Stomach (tissue), 9 donors: ENCODE data around the gene SPNS2. TPM values are rescaled to one million over a fixed set of nuclear protein-coding genes. Genes with fewer than 3 reads are reported as not detected.
A peak's percentile ranks its signal among the peaks of the same experiment; 100 is the strongest.

ENCODE experiments used
- DNase-seq, 2 donors: peaks; one replicate each; pipeline versions ENCODE4 v3.0.0 to v3.0.0-alpha.2; 2013 to 2019
- H3K27ac ChIP-seq, 5 donors: fragments of 200-600 bp in 4 of 5; sonication (generic) in 4 of 5; one replicate each; pipeline ENCODE4 v1.5.1; 2013 to 2019; ENCODE audit warnings: mild to moderate bottlenecking in 1 of 5, moderate library complexity in 1 of 5
- H3K27me3 ChIP-seq, 3 donors: fragments of 200-600 bp; sonication (generic); one replicate each; pipeline ENCODE4 v1.5.1; 2017 to 2019; ENCODE audit warnings: mixed run types in 1 of 3
- H3K36me3 ChIP-seq, 4 donors: fragments of 200-600 bp; sonication (generic); 1 replicate in 3 of 4; 2 replicates in 1 of 4; pipeline ENCODE4 v1.5.1; 2016 to 2019
- H3K4me1 ChIP-seq, 4 donors: fragments of 200-600 bp; sonication (generic); one replicate each; pipeline ENCODE4 v1.5.1; 2016 to 2019
- H3K4me3 ChIP-seq, 4 donors: fragments of 200-600 bp; sonication (generic) in 3 of 4; one replicate each; pipeline ENCODE4 v1.5.1; 2016 to 2019; ENCODE audit warnings: mild to moderate bottlenecking in 1 of 4
- H3K9me3 ChIP-seq, 4 donors: fragments of 200-600 bp; sonication (generic); one replicate each; pipeline ENCODE4 v1.5.1; 2016 to 2019
- CTCF ChIP-seq, 7 experiments: fragments of 450-650 bp in 4 of 7; fragments of 200-600 bp in 3 of 7; sonication (generic) in 3 of 7; IDR thresholded peaks; one replicate each; pipeline ENCODE4 v1.5.1; 2016 to 2019; ENCODE audit warnings: antibody characterized with exemption in 7 of 7, control low read depth in 2 of 7, mild to moderate bottlenecking in 1 of 7
- EP300 ChIP-seq: sonication (generic); formaldehyde crosslinking; IDR thresholded peaks from one replicate; pipeline ENCODE4 v1.6.1; 2017; ENCODE audit warnings: antibody characterized with exemption
- POLR2A ChIP-seq, 4 donors: fragments of 450-650 bp; IDR thresholded peaks; one replicate each; pipeline ENCODE4 v1.6.1; 2016; ENCODE audit warnings: antibody characterized with exemption in 4 of 4, control low read depth in 2 of 4, mild to moderate bottlenecking in 1 of 4, moderate library complexity in 1 of 4
- POLR2AphosphoS5 ChIP-seq, 3 donors: sonication (generic); formaldehyde crosslinking; IDR thresholded peaks; one replicate each; pipeline ENCODE4 v1.6.1; 2016; ENCODE audit warnings: antibody characterized with exemption in 3 of 3
- WGBS, 5 donors: extraction: QIAGEN DNeasy Blood & Tissue Kit in 3 of 5; methylation state at CpG; one replicate each; pipeline versions ENCODE4 v1.1.5 to v1.1.7; 2013 to 2018; 5-methylcytosine and 5-hydroxymethylcytosine counted together
- intact Hi-C: fragments of 100-400 bp; cut with DNase I; formaldehyde crosslinking; loops from one replicate; pipeline ENCODE4 v1.15.1; 2023; ENCODE audit warnings: low total_unique reads
- polyA plus RNA-seq, 3 donors: library from polyadenylated mRNA; stranded (reverse); fragments of 200-250 nt; gene quantifications; one replicate each; pipeline ENCODE4 v1.2.3, GENCODE V29; 2013
- total RNA-seq, 5 donors: library from RNA; depleted of rRNA; stranded (reverse); fragments of >200 nt; gene quantifications; one replicate each; pipeline versions ENCODE4 v1.1.0 to v1.2.3, GENCODE V29; 2014 to 2016
- donor health status: healthy with polysubstance abuse.
- donor health status: Bipolar disorder and iron deficiency.
- donor health status: healthy.

SPNS2 gene
- total and polyA plus RNA-seq, 8 donors, result 4.1 to 67.7 (median 24.3) TPM

DNA sequence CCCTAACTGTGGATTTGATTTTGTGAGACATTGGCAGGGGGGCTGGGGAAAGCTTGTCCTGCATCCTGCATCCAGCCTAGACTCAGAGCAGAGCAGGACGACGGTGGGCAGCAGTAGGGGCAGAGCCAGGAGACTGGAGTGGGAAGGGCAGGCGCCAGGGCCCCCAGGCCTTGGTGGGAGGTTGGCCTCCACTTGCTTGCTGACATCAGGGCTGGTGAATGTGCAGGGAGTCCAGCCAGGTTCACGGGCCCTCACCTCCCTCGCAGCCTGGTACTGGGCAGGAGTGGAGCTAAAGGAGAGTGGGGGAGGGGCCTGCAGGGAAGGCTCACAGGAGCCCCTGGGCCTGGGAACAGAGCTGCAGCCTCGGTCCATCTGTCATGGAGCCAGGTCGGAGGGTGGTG, 83.4 kb downstream of the SPNS2 start:
- 58 to 77% (median 66%) methylated on average over 4 to 7 of the region's 7 CpGs for WGBS, 5 donors
- no peak overlapping the region for H3K27ac ChIP-seq
- peaks cover 15 to 22% (median 20%) of the 10 kb centered on the region in 4 donors for H3K4me1 ChIP-seq
- DNase-seq, result no peak
- no peaks in the 10 kb centered on the region for H3K9me3 ChIP-seq
- intact Hi-C loops, result no loop called here
- peaks cover 15 to 64% (median 20%) of the 10 kb centered on the region in 3 donors for H3K27me3 ChIP-seq
- TF ChIP-seq POLR2AphosphoS5 (IDR thresholded peaks at IDR 0.05) (no peak), POLR2A (IDR thresholded peaks at IDR 0.05) (no peak), EP300 (no peak), CTCF (IDR thresholded peaks at IDR 0.05) (no peak)
- H3K36me3 ChIP-seq, result no peaks in the 10 kb centered on the region
- no peak overlapping the region for H3K4me3 ChIP-seq

- Histone ChIP-seq H3K4me1 (peaks cover 15 to 22% (median 20%) of the 10 kb centered on the region in 4 donors), H3K27me3 (peaks cover 15 to 61% (median 20%) of the 10 kb centered on the region in 3 donors), H3K4me3 (no peak overlapping the region), H3K27ac (no peak overlapping the region), H3K36me3 (no peaks in the 10 kb centered on the region), H3K9me3 (no peaks in the 10 kb centered on the region)
- 84 to 93% (median 87%) methylated on average over 5 to 8 of the region's 8 CpGs for WGBS, 5 donors
- no peak for TF ChIP-seq CTCF (IDR thresholded peaks at IDR 0.05)
- TF ChIP-seq POLR2A (IDR thresholded peaks at IDR 0.05), result no peak
- no peak for TF ChIP-seq EP300
- TF ChIP-seq POLR2AphosphoS5 (IDR thresholded peaks at IDR 0.05), result no peak
- no peak for DNase-seq
- intact Hi-C loops, result no loop called here
These were observed 84.0 kb downstream of the SPNS2 start for GRCh38 chr17:4582691-4583090.

- no peaks in the 10 kb centered on the region for H3K36me3 ChIP-seq
- H3K4me1 ChIP-seq, result peaks cover 15 to 22% (median 20%) of the 10 kb centered on the region in 4 donors
- intact Hi-C loops, result no loop called here
- TF ChIP-seq POLR2A (IDR thresholded peaks at IDR 0.05) (no peak), EP300 (no peak), CTCF (IDR thresholded peaks at IDR 0.05) (no peak), POLR2AphosphoS5 (IDR thresholded peaks at IDR 0.05) (no peak)
- no peak overlapping the region for H3K27ac ChIP-seq
- DNase-seq, result no peak
- no peak overlapping the region for H3K4me3 ChIP-seq
- H3K9me3 ChIP-seq, result no peaks in the 10 kb centered on the region
- 80 to 90% (median 83%) methylated on average over 3 of the region's 3 CpGs for WGBS, 5 donors
- H3K27me3 ChIP-seq, result peaks cover 15 to 61% (median 20%) of the 10 kb centered on the region in 3 donors
These were observed 84.5 kb downstream of the SPNS2 start for GRCh38 chr17:4583206-4583605.

DNA sequence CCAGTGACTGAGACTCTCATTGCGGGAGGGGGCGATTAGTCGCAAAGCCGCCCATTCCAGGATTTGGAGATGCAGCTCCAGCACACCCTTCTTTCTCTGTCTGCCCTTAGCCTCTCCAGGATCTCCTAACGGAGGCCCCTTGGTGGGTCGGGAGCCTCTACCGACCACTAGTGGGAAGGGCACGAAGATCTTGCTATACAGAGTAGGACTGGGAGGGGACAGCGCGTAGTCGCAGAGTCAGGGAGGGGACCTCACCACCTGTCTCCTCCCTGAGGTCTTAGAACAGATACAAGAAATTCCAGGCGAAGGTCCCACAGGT, 85.1 kb downstream of the SPNS2 start:
- Histone ChIP-seq H3K27ac (peak overlapping the region in 2 of 5 donors; percentile 39 to 60), H3K36me3 (no peaks in the 10 kb centered on the region), H3K4me3 (peak overlapping the region; percentile 47 to 67 (median 53)), H3K4me1 (peaks cover 15 to 22% (median 20%) of the 10 kb centered on the region in 4 donors), H3K9me3 (no peaks in the 10 kb centered on the region), H3K27me3 (peaks cover 15 to 61% (median 20%) of the 10 kb centered on the region in 3 donors)
- DNase-seq, result peak in 1 of 2 donors; percentile 75
- TF ChIP-seq EP300 (no peak), POLR2AphosphoS5 (IDR thresholded peaks at IDR 0.05) (no peak), POLR2A (IDR thresholded peaks at IDR 0.05) (no peak), CTCF (IDR thresholded peaks at IDR 0.05) (no peak)
- WGBS, 5 donors, result 21 to 40% (median 29%) methylated on average over 8 to 12 of the region's 12 CpGs
- intact Hi-C loops, result no loop called here
